ENCODE measurements around the gene PORCN. TPM values are rescaled to one million over a fixed set of nuclear protein-coding genes. Genes with fewer than 3 reads are reported as not detected.

The PORCN gene
- total and polyA plus RNA-seq, 4 experiments from 2014 or later: 10.6 to 15.4 (median 14.5) TPM

DNA sequence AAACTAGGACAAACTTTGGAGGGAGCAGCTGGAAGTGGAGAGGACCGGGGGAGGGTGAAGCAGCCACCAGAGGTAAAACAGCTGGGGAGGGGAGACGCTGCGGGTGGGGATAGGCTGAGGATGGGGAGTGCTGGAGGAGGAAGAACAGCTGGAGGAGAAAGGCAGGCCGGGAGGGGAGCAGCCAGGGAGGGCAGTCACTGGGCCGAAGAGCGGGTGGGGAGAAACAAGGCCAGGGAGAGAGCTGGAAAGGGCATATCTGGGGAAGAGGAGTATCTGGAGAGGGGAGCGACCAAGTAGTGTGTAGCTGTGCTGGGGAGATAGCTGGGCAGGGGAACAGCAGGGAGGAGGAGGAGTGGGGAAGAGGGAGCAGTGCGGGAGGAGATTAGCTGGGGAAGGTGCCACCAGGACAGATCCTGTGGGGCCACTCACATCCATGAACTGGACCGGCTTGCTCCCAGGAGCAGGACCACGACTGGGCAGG lies 41.5 kb upstream of the PORCN start:
- Mint-ChIP-seq H3K9me3 (no peaks in the 10 kb centered on the region), H3K4me1 (peaks cover 10 to 41% (median 22%) of the 10 kb centered on the region in 4 donors), H3K27ac (peak overlapping the region in 2 of 7 donors; percentile 38 to 74), H3K27me3 (no peaks in the 10 kb centered on the region), H3K36me3 (peaks cover 13 to 17% of the 10 kb centered on the region in 2 donors), H3K4me3 (peak overlapping the region in 6 of 8 donors; percentile 13 to 92 (median 49))
- Histone ChIP-seq H3K27me3 (ENCODE audit: insufficient read depth, low read length) (no peaks in the 10 kb centered on the region), H3K36me3 (ENCODE audit: insufficient read depth, low read length) (no peaks in the 10 kb centered on the region), H3K4me1 (ENCODE audit: insufficient read depth, low read length) (peaks cover 12% of the 10 kb centered on the region), H3K27ac (ENCODE audit: low read depth, low read length) (no peak overlapping the region), H3K9me3 (ENCODE audit: control insufficient read depth in 1 of 2, low read length in 2 of 2) (no peaks in the 10 kb centered on the region), H3K4me3 (ENCODE audit: low read length in 2 of 2) (no peak overlapping the region)
- no peak for DNase-seq
- ChIA-PET POLR2A (ENCODE audit: partially characterized antibody) (interaction anchor here (0.9 to 2.4 kb wide), 2 partner anchors 72 to 107 kb away, joined by 3 to 16 read pairs; partner anchors contain the start of genes RBM3 and TBC1D25), CTCF (ENCODE audit: partially characterized antibody) (interaction anchor here (4.2 kb wide), 1 partner anchor 384 kb away, joined by 34 read pairs; no protein-coding TSS in a partner anchor)
- intact Hi-C loops (cut with micrococcal nuclease): no loop called here

DNA sequence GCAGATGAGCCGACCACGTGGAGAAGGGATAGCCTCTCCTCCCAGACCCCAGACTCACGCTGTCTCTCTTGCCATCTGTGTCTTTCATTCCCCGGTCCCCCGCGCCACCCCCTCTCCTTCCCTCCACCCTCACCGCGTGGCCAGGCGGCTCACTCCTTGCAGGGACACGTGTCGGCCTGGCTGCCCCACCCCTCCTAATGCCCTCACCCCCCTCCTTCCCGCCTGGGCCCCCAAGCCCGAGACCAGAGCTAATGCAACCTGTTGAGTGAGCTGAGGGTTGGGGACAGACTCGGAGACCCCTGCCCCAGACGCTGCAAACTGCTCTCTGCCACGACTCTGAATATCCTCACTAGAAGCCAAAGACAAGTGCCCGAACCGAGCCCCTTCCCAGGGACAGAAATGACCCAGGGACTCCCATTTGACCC lies 40.5 kb upstream of the PORCN start:
- H3K27me3 ChIP-seq (ENCODE audit: insufficient read depth, low read length): no peaks in the 10 kb centered on the region
- peak overlapping the region; percentile 10 to 94 (median 76) for H3K27ac Mint-ChIP-seq
- H3K9me3 ChIP-seq (ENCODE audit: control insufficient read depth in 1 of 2, low read length in 2 of 2): no peaks in the 10 kb centered on the region
- POLR2A ChIA-PET (ENCODE audit: partially characterized antibody): interaction anchor here (0.9 to 2.4 kb wide), 3 partner anchors 40 to 809 kb away, joined by 4 to 16 read pairs (median 5); partner anchors contain the start of genes TBC1D25 and UXT
- intact Hi-C loops (cut with micrococcal nuclease): no loop called here
- DNase-seq: peak in 1 of 5 donors; percentile 3
- peak overlapping the region; percentile 57 to 58 for H3K4me3 ChIP-seq (ENCODE audit: low read length in 2 of 2)
- peaks cover 9 to 17% of the 10 kb centered on the region in 2 donors for H3K36me3 Mint-ChIP-seq
- H3K4me1 Mint-ChIP-seq: peaks cover 10 to 41% (median 22%) of the 10 kb centered on the region in 4 donors
- H3K36me3 ChIP-seq (ENCODE audit: insufficient read depth, low read length): no peaks in the 10 kb centered on the region
- no peaks in the 10 kb centered on the region for H3K27me3 Mint-ChIP-seq
- peak overlapping the region; percentile 82 to 95 (median 90) for H3K4me3 Mint-ChIP-seq
- H3K27ac ChIP-seq (ENCODE audit: low read depth, low read length): peak overlapping the region; percentile 72
- CTCF ChIA-PET (ENCODE audit: partially characterized antibody): interaction anchor here (1.5 to 4.2 kb wide), 2 partner anchors 381 to 385 kb away, joined by 3 to 34 read pairs; no protein-coding TSS in a partner anchor
- no peaks in the 10 kb centered on the region for H3K9me3 Mint-ChIP-seq
- peaks cover 12% of the 10 kb centered on the region for H3K4me1 ChIP-seq (ENCODE audit: insufficient read depth, low read length)

DNA sequence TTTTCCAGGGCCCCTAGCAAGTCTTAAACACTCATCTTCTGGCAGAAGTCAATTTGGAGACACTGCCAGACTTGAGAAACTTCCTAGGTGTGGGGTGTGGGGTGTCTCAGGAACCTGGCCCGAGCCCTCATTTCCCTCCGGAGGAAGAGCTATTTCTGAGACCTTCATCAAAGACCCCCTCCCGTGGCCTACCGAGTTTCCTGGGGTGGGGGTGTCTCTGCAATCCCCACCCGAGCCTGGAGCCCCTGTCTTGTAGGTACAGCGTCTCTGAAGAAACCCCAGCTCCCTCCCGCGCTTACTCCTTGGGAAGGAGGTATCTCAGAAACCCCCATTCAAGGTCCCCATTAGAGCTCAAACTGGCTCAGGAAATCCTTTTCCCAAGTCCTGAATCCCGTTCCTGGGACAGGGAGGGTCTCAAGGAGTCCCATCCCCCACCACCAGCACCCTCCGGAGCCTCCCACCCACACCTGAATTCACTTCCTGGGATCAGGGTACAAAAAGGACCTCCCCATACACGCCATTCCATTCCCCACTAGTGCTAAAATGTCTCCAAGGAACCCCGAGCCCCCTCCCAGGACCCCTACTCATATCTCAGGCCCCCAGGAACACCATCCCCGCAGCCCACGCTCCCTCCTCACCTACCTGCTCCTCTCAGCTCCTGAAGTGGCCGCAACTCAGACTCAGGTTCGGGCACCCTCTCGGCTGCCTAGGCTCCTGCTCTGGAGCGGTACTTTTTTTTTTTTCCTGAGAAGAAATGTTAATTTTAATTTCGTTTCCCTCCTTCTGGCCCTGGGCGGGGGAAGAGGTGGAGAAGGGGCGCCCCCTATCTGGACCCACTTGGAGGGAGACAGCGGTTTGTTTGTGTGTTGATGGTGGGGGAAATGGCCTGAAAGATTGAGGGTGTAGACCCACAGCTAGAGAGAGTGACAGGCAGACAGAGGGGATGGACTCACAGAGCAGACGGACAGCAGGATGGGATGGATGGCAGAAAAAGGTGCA lies 39.8 kb upstream of the PORCN start:
- Mint-ChIP-seq H3K4me1 (peaks cover 8 to 39% (median 22%) of the 10 kb centered on the region in 4 donors), H3K4me3 (peak overlapping the region; percentile 82 to 95 (median 90)), H3K9me3 (no peaks in the 10 kb centered on the region), H3K36me3 (peaks cover 8 to 15% of the 10 kb centered on the region in 2 donors), H3K27me3 (no peaks in the 10 kb centered on the region), H3K27ac (peak overlapping the region; percentile 62 to 95 (median 88))
- Histone ChIP-seq H3K9me3 (ENCODE audit: control insufficient read depth in 1 of 2, low read length in 2 of 2) (no peaks in the 10 kb centered on the region), H3K27ac (ENCODE audit: low read depth, low read length) (peak overlapping the region; percentile 72), H3K36me3 (ENCODE audit: insufficient read depth, low read length) (no peaks in the 10 kb centered on the region), H3K4me3 (ENCODE audit: low read length in 2 of 2) (peak overlapping the region; percentile 57 to 58), H3K4me1 (ENCODE audit: insufficient read depth, low read length) (peaks cover 12% of the 10 kb centered on the region), H3K27me3 (ENCODE audit: insufficient read depth, low read length) (no peaks in the 10 kb centered on the region)
- ChIA-PET CTCF (ENCODE audit: partially characterized antibody) (interaction anchor here (1.4 to 4.2 kb wide), 3 partner anchors 71 to 386 kb away, joined by 3 to 34 read pairs (median 6); partner anchors contain the start of gene TBC1D25), POLR2A (ENCODE audit: partially characterized antibody) (interaction anchor here (0.9 to 2.4 kb wide), 4 partner anchors 39 to 810 kb away, joined by 4 to 16 read pairs (median 5); partner anchors contain the start of genes TBC1D25 and UXT)
- intact Hi-C loops (cut with micrococcal nuclease): loop anchor here (1.0 kb wide), 1 partner anchor 386 kb away; no protein-coding TSS in a partner anchor
- DNase-seq: peak in 4 of 5 donors; percentile 27 to 42 (median 32)

DNA sequence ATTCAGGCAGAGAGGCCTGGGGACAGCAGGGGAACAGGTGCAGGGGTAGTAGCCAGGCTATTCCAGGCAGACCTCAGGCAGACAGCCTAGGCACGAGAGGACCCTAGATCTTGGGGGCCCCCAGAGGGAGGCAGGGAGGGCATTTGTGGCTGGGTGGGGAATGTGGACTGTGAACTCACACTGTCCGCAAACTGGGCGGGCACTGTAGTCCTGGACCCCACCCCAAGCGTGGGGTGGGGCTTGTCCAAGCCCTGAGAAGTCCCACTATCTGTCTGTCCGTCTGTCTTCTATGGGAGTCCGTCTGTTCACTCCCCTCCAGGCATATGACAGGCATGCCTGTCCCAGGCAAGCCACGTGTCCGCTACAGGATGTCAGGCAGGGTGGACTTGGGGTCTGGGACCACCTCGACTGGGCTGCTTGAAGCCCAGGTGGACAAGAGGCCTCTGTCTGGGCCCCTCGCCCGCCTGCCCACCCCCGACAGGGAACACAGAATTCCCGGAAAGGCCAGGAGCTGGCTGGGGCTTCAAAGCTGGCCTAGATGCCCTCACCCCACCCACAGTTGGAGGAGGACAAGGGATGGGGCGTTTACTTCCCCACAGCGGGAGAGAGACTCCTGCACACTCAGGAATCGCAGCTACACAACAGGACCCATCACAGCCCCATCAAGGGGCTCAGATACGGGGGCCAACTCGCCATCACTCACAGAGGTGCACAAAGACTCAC lies 38.5 kb upstream of the PORCN start, which contains the start of gene SLC38A5:
Gene SLC38A5 (minus strand): TSS at position 151 of the 723 bp plus-strand sequence. CDS start 2,336 bp downstream, outside the sequence.
- Mint-ChIP-seq H3K27me3 (no peaks in the 10 kb centered on the region), H3K36me3 (peaks cover 5 to 6% of the 10 kb centered on the region in 2 donors), H3K9me3 (no peaks in the 10 kb centered on the region), H3K27ac (peak within 1 kb of the TSS; percentile 62 to 95 (median 88)), H3K4me1 (peaks cover 9 to 33% (median 20%) of the 10 kb centered on the region in 4 donors), H3K4me3 (peak within 1 kb of the TSS; percentile 82 to 95 (median 90))
- Histone ChIP-seq H3K36me3 (ENCODE audit: insufficient read depth, low read length) (no peaks in the 10 kb centered on the region), H3K27me3 (ENCODE audit: insufficient read depth, low read length) (no peaks in the 10 kb centered on the region), H3K27ac (ENCODE audit: low read depth, low read length) (peak within 1 kb of the TSS; percentile 72), H3K9me3 (ENCODE audit: control insufficient read depth in 1 of 2, low read length in 2 of 2) (no peaks in the 10 kb centered on the region), H3K4me1 (ENCODE audit: insufficient read depth, low read length) (peaks cover 16% of the 10 kb centered on the region), H3K4me3 (ENCODE audit: low read length in 2 of 2) (peak within 1 kb of the TSS; percentile 57 to 58)
- no peak for DNase-seq
- CTCF ChIA-PET (ENCODE audit: partially characterized antibody): interaction anchor here (1.4 to 4.2 kb wide), 2 partner anchors 69 to 387 kb away, joined by 6 to 34 read pairs; partner anchors contain the start of gene TBC1D25
- intact Hi-C loops (cut with micrococcal nuclease): no loop called here
- POLR2A ChIA-PET (ENCODE audit: partially characterized antibody): no interaction called here

DNA sequence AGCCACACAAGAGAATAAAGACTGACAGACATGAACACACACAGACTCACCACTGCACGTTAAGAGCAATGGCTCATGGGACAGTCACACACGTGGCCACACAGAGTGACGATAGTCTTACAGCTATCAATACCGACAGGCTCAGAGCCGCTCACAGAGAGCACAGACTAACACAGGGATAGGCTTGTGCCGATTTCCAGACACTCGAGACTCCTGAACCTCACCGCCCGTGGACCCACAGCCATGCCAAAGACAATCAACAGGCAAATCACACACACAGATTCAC lies 38.0 kb upstream of the PORCN start:
- intact Hi-C loops (cut with micrococcal nuclease): no loop called here
- Mint-ChIP-seq H3K4me1 (peaks cover 9 to 32% (median 18%) of the 10 kb centered on the region in 4 donors), H3K4me3 (no peak overlapping the region), H3K9me3 (no peaks in the 10 kb centered on the region), H3K36me3 (peaks cover under 1 to 2% of the 10 kb centered on the region in 2 donors), H3K27ac (no peak overlapping the region), H3K27me3 (no peaks in the 10 kb centered on the region)
- ChIA-PET POLR2A (ENCODE audit: partially characterized antibody) (no interaction called here), CTCF (ENCODE audit: partially characterized antibody) (interaction anchor here (4.2 kb wide), 1 partner anchor 388 kb away, joined by 34 read pairs; no protein-coding TSS in a partner anchor)
- DNase-seq: no peak
- Histone ChIP-seq H3K4me1 (ENCODE audit: insufficient read depth, low read length) (peaks cover 21% of the 10 kb centered on the region), H3K27ac (ENCODE audit: low read depth, low read length) (no peak overlapping the region), H3K36me3 (ENCODE audit: insufficient read depth, low read length) (no peaks in the 10 kb centered on the region), H3K4me3 (ENCODE audit: low read length in 2 of 2) (no peak overlapping the region), H3K27me3 (ENCODE audit: insufficient read depth, low read length) (no peaks in the 10 kb centered on the region), H3K9me3 (ENCODE audit: control insufficient read depth in 1 of 2, low read length in 2 of 2) (no peaks in the 10 kb centered on the region)

DNA sequence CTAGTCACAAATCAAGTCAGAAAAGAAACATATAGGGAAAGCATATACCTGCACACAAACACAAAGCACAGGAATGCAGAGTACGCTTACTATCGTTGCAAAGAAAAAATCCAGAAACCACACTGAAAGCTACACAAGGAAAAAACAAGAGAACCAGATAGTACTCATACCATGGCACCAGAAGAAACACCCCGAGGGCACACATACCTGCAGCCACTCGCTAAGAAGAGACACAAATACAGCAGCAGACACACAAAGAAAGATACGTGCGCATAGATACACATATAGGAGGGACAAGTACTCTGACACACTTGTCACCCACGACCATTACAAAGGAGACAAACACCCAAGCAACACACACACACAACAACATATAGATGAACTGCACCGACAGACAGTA lies 37.3 kb upstream of the PORCN start:
- Histone ChIP-seq H3K9me3 (ENCODE audit: control insufficient read depth in 1 of 2, low read length in 2 of 2) (no peaks in the 10 kb centered on the region), H3K27ac (ENCODE audit: low read depth, low read length) (no peak overlapping the region), H3K4me1 (ENCODE audit: insufficient read depth, low read length) (peaks cover 21% of the 10 kb centered on the region), H3K27me3 (ENCODE audit: insufficient read depth, low read length) (no peaks in the 10 kb centered on the region), H3K4me3 (ENCODE audit: low read length in 2 of 2) (no peak overlapping the region), H3K36me3 (ENCODE audit: insufficient read depth, low read length) (no peaks in the 10 kb centered on the region)
- H3K27me3 Mint-ChIP-seq: no peaks in the 10 kb centered on the region
- peak overlapping the region in 4 of 7 donors; percentile 6 to 44 (median 30) for H3K27ac Mint-ChIP-seq
- ChIA-PET POLR2A (ENCODE audit: partially characterized antibody) (no interaction called here), CTCF (ENCODE audit: partially characterized antibody) (interaction anchor here (0.7 kb wide), 1 partner anchor 8 kb away, joined by 4 read pairs; no protein-coding TSS in a partner anchor)
- H3K36me3 Mint-ChIP-seq: peaks cover 0 to 7% of the 10 kb centered on the region in 2 donors
- peaks cover 9 to 39% (median 18%) of the 10 kb centered on the region in 4 donors for H3K4me1 Mint-ChIP-seq
- H3K4me3 Mint-ChIP-seq: peak overlapping the region in 3 of 8 donors; percentile 20 to 67 (median 48)
- H3K9me3 Mint-ChIP-seq: no peaks in the 10 kb centered on the region
- intact Hi-C loops (cut with micrococcal nuclease): no loop called here
- DNase-seq: no peak
